ENCODE results near the gene TAS1R2. TPM values are rescaled to one million over a fixed set of nuclear protein-coding genes. Genes with fewer than 3 reads are reported as not detected.

The TAS1R2 gene
- total and polyA plus RNA-seq, 2 of the 13 experiments (the other 11 are each of a cell fraction or from before 2014, with no cell fraction given), result not detected

DNA sequence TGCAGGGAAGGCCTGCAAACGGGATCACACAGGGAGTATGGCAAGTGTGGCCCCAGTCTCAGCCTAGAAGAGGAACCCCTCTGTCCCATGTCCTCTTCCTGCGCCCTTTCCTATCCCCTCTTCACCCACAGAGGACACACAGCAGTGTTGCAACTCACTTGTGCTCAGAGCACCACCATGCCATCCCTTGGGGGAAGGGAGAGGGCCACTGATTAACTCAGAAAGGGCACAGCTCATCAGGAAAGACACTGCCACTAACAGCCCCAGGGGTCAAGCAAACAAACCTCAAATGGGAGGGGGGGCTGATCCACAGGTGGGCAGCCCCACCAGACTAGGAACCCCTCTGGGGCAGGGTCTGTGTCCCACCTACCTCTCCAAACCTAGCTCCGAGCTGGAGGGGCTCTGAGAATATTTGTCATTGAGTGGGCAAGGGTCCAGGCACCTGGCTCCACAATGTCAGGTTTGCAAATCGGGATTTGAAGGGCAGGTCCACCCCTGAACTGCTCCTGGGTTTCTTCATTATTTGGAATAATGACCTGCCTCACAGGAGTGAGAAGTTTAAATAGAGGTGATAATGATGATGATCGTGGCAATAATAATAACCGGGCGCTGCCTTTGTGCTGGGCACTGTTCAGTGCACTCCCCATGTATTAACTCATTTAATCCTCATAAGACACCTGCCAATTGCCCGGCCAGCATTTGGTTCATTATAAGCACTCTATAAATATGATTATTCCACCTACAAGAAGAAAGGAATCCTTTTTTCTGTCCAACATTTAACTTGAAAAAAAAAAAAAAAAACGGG lies 41.9 kb upstream of the TAS1R2 start (continued):
- TF ChIP-seq, protein P1, sequence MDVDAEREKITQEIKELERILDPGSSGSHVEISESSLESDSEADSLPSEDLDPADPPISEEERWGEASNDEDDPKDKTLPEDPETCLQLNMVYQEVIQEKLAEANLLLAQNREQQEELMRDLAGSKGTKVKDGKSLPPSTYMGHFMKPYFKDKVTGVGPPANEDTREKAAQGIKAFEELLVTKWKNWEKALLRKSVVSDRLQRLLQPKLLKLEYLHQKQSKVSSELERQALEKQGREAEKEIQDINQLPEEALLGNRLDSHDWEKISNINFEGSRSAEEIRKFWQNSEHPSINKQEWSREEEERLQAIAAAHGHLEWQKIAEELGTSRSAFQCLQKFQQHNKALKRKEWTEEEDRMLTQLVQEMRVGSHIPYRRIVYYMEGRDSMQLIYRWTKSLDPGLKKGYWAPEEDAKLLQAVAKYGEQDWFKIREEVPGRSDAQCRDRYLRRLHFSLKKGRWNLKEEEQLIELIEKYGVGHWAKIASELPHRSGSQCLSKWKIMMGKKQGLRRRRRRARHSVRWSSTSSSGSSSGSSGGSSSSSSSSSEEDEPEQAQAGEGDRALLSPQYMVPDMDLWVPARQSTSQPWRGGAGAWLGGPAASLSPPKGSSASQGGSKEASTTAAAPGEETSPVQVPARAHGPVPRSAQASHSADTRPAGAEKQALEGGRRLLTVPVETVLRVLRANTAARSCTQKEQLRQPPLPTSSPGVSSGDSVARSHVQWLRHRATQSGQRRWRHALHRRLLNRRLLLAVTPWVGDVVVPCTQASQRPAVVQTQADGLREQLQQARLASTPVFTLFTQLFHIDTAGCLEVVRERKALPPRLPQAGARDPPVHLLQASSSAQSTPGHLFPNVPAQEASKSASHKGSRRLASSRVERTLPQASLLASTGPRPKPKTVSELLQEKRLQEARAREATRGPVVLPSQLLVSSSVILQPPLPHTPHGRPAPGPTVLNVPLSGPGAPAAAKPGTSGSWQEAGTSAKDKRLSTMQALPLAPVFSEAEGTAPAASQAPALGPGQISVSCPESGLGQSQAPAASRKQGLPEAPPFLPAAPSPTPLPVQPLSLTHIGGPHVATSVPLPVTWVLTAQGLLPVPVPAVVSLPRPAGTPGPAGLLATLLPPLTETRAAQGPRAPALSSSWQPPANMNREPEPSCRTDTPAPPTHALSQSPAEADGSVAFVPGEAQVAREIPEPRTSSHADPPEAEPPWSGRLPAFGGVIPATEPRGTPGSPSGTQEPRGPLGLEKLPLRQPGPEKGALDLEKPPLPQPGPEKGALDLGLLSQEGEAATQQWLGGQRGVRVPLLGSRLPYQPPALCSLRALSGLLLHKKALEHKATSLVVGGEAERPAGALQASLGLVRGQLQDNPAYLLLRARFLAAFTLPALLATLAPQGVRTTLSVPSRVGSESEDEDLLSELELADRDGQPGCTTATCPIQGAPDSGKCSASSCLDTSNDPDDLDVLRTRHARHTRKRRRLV (CRISPR knock-in tag; IDR thresholded peaks at IDR 0.05), result no peak
- TF ChIP-seq ZNF292 (CRISPR knock-in tag; IDR thresholded peaks at IDR 0.05; ENCODE audit: borderline replicate concordance, low read depth) (peak; percentile 64; the same call in 1 of the 2 replicates), MNT (IDR thresholded peaks at IDR 0.05) (no peak; the same call in 1 of the 2 replicates), SAP130 (CRISPR knock-in tag; IDR thresholded peaks at IDR 0.05; ENCODE audit: low read depth) (peak; percentile 97), ARNT (IDR thresholded peaks at IDR 0.05) (no peak), ZNF143 (CRISPR knock-in tag; IDR thresholded peaks at IDR 0.05) (no peak), CREB1 (IDR thresholded peaks at IDR 0.05) (no peak), CREB1 (CRISPR knock-in tag; IDR thresholded peaks at IDR 0.05) (peak; percentile 82), ZNF704 (CRISPR knock-in tag; IDR thresholded peaks at IDR 0.05; ENCODE audit: borderline replicate concordance) (no peak), MXD1 (CRISPR knock-in tag; IDR thresholded peaks at IDR 0.05) (no peak), ZNF180 (CRISPR knock-in tag; IDR thresholded peaks at IDR 0.05; ENCODE audit: borderline replicate concordance, low read depth) (no peak), MAZ (IDR thresholded peaks at IDR 0.05; ENCODE audit: borderline replicate concordance, low read depth, low read length) (no peak), MAZ (CRISPR knock-in tag; IDR thresholded peaks at IDR 0.05; ENCODE audit: low read depth) (peak; percentile 62), SP1 (IDR thresholded peaks at IDR 0.05) (no peak), SP1 (CRISPR knock-in tag; IDR thresholded peaks at IDR 0.05) (no peak), HNRNPLL (IDR thresholded peaks at IDR 0.05; ENCODE audit: low read depth, low read length, poor library complexity, severe bottlenecking) (no peak), TAF15 (IDR thresholded peaks at IDR 0.05; ENCODE audit: low read depth, low read length, poor library complexity, severe bottlenecking) (no peak), SMARCC2 (IDR thresholded peaks at IDR 0.05) (no peak), SOX13 (IDR thresholded peaks at IDR 0.05) (no peak), SOX13 (CRISPR knock-in tag; conservative IDR thresholded peaks at IDR 0.05 in 1 of 2, IDR thresholded peaks at IDR 0.05 in 1 of 2) (peak in 1 of 2 experiments; percentile 90; a peak in 2 of 4 replicates)
- TF ChIP-seq, protein P2, sequence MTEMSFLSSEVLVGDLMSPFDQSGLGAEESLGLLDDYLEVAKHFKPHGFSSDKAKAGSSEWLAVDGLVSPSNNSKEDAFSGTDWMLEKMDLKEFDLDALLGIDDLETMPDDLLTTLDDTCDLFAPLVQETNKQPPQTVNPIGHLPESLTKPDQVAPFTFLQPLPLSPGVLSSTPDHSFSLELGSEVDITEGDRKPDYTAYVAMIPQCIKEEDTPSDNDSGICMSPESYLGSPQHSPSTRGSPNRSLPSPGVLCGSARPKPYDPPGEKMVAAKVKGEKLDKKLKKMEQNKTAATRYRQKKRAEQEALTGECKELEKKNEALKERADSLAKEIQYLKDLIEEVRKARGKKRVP (CRISPR knock-in tag; IDR thresholded peaks at IDR 0.05), result peak in 1 of 2 experiments; percentile 73; a peak in 2 of 4 replicates

Data from HepG2 (cell line).